ENCODE data around the gene NKAIN2.

The NKAIN2 gene

DNA sequence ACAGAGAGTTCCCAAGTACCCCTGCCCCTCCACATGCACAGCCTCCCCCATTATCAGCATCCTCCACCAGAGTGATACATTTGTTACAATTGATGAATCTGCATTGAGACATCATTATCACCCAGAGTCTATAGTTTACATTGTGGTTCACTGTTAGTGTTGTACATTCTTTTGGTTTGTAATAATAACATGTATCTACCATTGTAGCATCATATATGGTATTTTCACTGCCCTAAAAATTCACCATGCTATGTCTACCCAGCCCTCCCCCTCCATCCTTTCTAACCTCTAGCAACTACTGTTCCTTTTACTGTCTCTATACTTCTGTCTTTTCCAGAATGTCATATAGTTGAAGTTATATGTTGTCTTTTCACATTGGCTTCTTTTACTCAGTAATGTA lies 884.7 kb downstream of the NKAIN2 start:
- Histone ChIP-seq H3K4me1 (ENCODE audit: control insufficient read depth in 1 of 2, insufficient read depth in 2 of 2, low read length in 2 of 2) (no peaks in the 10 kb centered on the region), H4K91ac (ENCODE audit: low read depth, low read length) (no peak overlapping the region), H3K27me3 (ENCODE audit: insufficient read depth, low read length) (no peaks in the 10 kb centered on the region)

GRCh38 chr6:124694139-124694705 lies 890.6 kb downstream of the NKAIN2 start:
- no peak overlapping the region for H3K4me2 ChIP-seq (ENCODE audit: low read length)
- no peaks in the 10 kb centered on the region for H3K4me1 ChIP-seq (ENCODE audit: control insufficient read depth in 1 of 2, insufficient read depth in 2 of 2, low read length in 2 of 2)
- no peak overlapping the region for H2BK5ac ChIP-seq (ENCODE audit: low read depth, low read length, poor library complexity)
- H3K18ac ChIP-seq (ENCODE audit: low read length): no peak overlapping the region
- no peaks in the 10 kb centered on the region for H3K27me3 ChIP-seq (ENCODE audit: insufficient read depth, low read length)
- H3K79me1 ChIP-seq (ENCODE audit: low read length): no peaks in the 10 kb centered on the region
- no CpG with 5 or more reads among the region's 4 CpGs for WGBS (ENCODE audit: extremely low coverage, insufficient coverage, insufficient read length)
- H3K14ac ChIP-seq (ENCODE audit: low read length): no peak overlapping the region
- H2BK12ac ChIP-seq (ENCODE audit: low read length): no peak overlapping the region
- no peak overlapping the region for H3K9ac ChIP-seq (ENCODE audit: low read length)
- H4K91ac ChIP-seq (ENCODE audit: low read depth, low read length): no peak overlapping the region
- no peak overlapping the region for H3K4me3 ChIP-seq (ENCODE audit: low read depth, low read length)
- H3K9me3 ChIP-seq (ENCODE audit: insufficient read depth, low read depth, low read length): no peaks in the 10 kb centered on the region
- no peak overlapping the region for H4K12ac ChIP-seq (ENCODE audit: low read depth, low read length)
- no peak overlapping the region for H2AFZ ChIP-seq (ENCODE audit: insufficient read depth, low read length, poor library complexity)
- no peak overlapping the region for H2BK120ac ChIP-seq (ENCODE audit: insufficient read depth, low read length, poor library complexity)
- H3K36me3 ChIP-seq (ENCODE audit: control insufficient read depth in 1 of 2, insufficient read depth in 2 of 2, low read length in 2 of 2): no peaks in the 10 kb centered on the region
- H3K4ac ChIP-seq (ENCODE audit: low read depth, low read length): no peak overlapping the region
- no peaks in the 10 kb centered on the region for H3K79me2 ChIP-seq (ENCODE audit: control insufficient read depth, insufficient read depth, low read length, poor library complexity)
- no peak for DNase-seq
- no peak overlapping the region for H4K8ac ChIP-seq (ENCODE audit: low read depth, low read length)
- no peak overlapping the region for H2AK5ac ChIP-seq (ENCODE audit: low read length)
- no peak overlapping the region for H3K23ac ChIP-seq (ENCODE audit: low read length)
- H3K27ac ChIP-seq (ENCODE audit: low read depth, low read length): no peak overlapping the region

More for the DNA sequence above, 884.7 kb downstream of the NKAIN2 start:
- Histone ChIP-seq H3K23ac (ENCODE audit: low read length) (no peak overlapping the region), H4K8ac (ENCODE audit: low read depth, low read length) (no peak overlapping the region), H2BK120ac (ENCODE audit: insufficient read depth, low read length, poor library complexity) (no peak overlapping the region), H3K14ac (ENCODE audit: low read length) (no peak overlapping the region), H3K4me2 (ENCODE audit: low read length) (no peak overlapping the region), H2BK12ac (ENCODE audit: low read length) (no peak overlapping the region), H2AFZ (ENCODE audit: insufficient read depth, low read length, poor library complexity) (no peak overlapping the region), H3K79me1 (ENCODE audit: low read length) (no peaks in the 10 kb centered on the region), H3K27ac (ENCODE audit: low read depth, low read length) (no peak overlapping the region), H3K79me2 (ENCODE audit: control insufficient read depth, insufficient read depth, low read length, poor library complexity) (no peaks in the 10 kb centered on the region), H3K9ac (ENCODE audit: low read length) (no peak overlapping the region), H2AK5ac (ENCODE audit: low read length) (no peak overlapping the region), H4K12ac (ENCODE audit: low read depth, low read length) (no peak overlapping the region), H3K4ac (ENCODE audit: low read depth, low read length) (no peak overlapping the region), H3K18ac (ENCODE audit: low read length) (no peak overlapping the region), H3K9me3 (ENCODE audit: insufficient read depth, low read depth, low read length) (no peaks in the 10 kb centered on the region), H2BK5ac (ENCODE audit: low read depth, low read length, poor library complexity) (no peak overlapping the region), H3K4me3 (ENCODE audit: low read depth, low read length) (no peak overlapping the region), H3K36me3 (ENCODE audit: control insufficient read depth in 1 of 2, insufficient read depth in 2 of 2, low read length in 2 of 2) (no peaks in the 10 kb centered on the region)
- no peak for DNase-seq

DNA sequence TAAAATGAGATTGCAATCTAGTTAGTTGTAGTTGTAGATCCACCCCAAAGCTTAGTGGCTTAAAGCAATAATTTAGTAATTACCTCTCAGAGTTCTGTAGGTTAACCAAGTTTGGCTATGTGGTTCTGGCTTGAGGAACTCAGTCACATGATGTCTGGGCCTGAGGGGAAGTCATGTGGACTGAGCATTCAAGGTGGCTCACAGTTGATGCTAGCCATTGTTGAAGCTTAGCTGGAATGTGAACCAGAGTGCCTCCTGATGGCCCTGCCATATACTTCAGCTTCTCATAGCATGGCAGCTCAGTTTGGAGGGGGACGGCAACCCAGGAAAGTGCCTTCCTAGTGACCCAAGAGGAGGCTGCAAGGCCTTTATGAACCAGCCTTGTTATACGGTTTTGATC lies 895.4 kb downstream of the NKAIN2 start:
- H3K18ac ChIP-seq (ENCODE audit: low read length): no peak overlapping the region
- H3K4me1 ChIP-seq (ENCODE audit: control insufficient read depth in 1 of 2, insufficient read depth in 2 of 2, low read length in 2 of 2): no peaks in the 10 kb centered on the region
- H2AFZ ChIP-seq (ENCODE audit: insufficient read depth, low read length, poor library complexity): no peak overlapping the region
- no CpG with 5 or more reads among the region's 2 CpGs for WGBS (ENCODE audit: extremely low coverage, insufficient coverage, insufficient read length)
- H3K79me1 ChIP-seq (ENCODE audit: low read length): no peaks in the 10 kb centered on the region
- no peak overlapping the region for H2BK5ac ChIP-seq (ENCODE audit: low read depth, low read length, poor library complexity)
- no peaks in the 10 kb centered on the region for H3K9me3 ChIP-seq (ENCODE audit: insufficient read depth, low read depth, low read length)
- DNase-seq: no peak
- no peak overlapping the region for H3K4me3 ChIP-seq (ENCODE audit: low read depth, low read length)
- no peak overlapping the region for H4K8ac ChIP-seq (ENCODE audit: low read depth, low read length)
- no peak overlapping the region for H4K91ac ChIP-seq (ENCODE audit: low read depth, low read length)
- no peak overlapping the region for H2BK120ac ChIP-seq (ENCODE audit: insufficient read depth, low read length, poor library complexity)
- H3K4me2 ChIP-seq (ENCODE audit: low read length): no peak overlapping the region
- no peaks in the 10 kb centered on the region for H3K79me2 ChIP-seq (ENCODE audit: control insufficient read depth, insufficient read depth, low read length, poor library complexity)
- no peak overlapping the region for H3K23ac ChIP-seq (ENCODE audit: low read length)
- no peak overlapping the region for H3K27ac ChIP-seq (ENCODE audit: low read depth, low read length)
- no peak overlapping the region for H3K14ac ChIP-seq (ENCODE audit: low read length)
- no peak overlapping the region for H3K9ac ChIP-seq (ENCODE audit: low read length)
- no peak overlapping the region for H2BK12ac ChIP-seq (ENCODE audit: low read length)
- H2AK5ac ChIP-seq (ENCODE audit: low read length): no peak overlapping the region
- no peak overlapping the region for H3K4ac ChIP-seq (ENCODE audit: low read depth, low read length)
- no peak overlapping the region for H4K12ac ChIP-seq (ENCODE audit: low read depth, low read length)
- no peaks in the 10 kb centered on the region for H3K27me3 ChIP-seq (ENCODE audit: insufficient read depth, low read length)
- H3K36me3 ChIP-seq (ENCODE audit: control insufficient read depth in 1 of 2, insufficient read depth in 2 of 2, low read length in 2 of 2): no peaks in the 10 kb centered on the region

- no CpG with 5 or more reads among the region's 2 CpGs for WGBS (ENCODE audit: extremely low coverage, insufficient coverage, insufficient read length)
- Histone ChIP-seq H3K23ac (ENCODE audit: low read length) (no peak overlapping the region), H4K8ac (ENCODE audit: low read depth, low read length) (no peak overlapping the region), H3K9ac (ENCODE audit: low read length) (no peak overlapping the region), H3K14ac (ENCODE audit: low read length) (no peak overlapping the region), H4K12ac (ENCODE audit: low read depth, low read length) (no peak overlapping the region), H4K91ac (ENCODE audit: low read depth, low read length) (no peak overlapping the region), H3K36me3 (ENCODE audit: control insufficient read depth in 1 of 2, insufficient read depth in 2 of 2, low read length in 2 of 2) (no peaks in the 10 kb centered on the region), H3K27ac (ENCODE audit: low read depth, low read length) (no peak overlapping the region), H3K9me3 (ENCODE audit: insufficient read depth, low read depth, low read length) (no peaks in the 10 kb centered on the region), H3K4me3 (ENCODE audit: low read depth, low read length) (no peak overlapping the region), H2AK5ac (ENCODE audit: low read length) (no peak overlapping the region), H3K79me2 (ENCODE audit: control insufficient read depth, insufficient read depth, low read length, poor library complexity) (no peaks in the 10 kb centered on the region), H3K18ac (ENCODE audit: low read length) (no peak overlapping the region), H3K4ac (ENCODE audit: low read depth, low read length) (no peak overlapping the region), H3K79me1 (ENCODE audit: low read length) (no peaks in the 10 kb centered on the region), H3K4me1 (ENCODE audit: control insufficient read depth in 1 of 2, insufficient read depth in 2 of 2, low read length in 2 of 2) (no peaks in the 10 kb centered on the region), H3K4me2 (ENCODE audit: low read length) (no peak overlapping the region), H2BK120ac (ENCODE audit: insufficient read depth, low read length, poor library complexity) (no peak overlapping the region), H3K27me3 (ENCODE audit: insufficient read depth, low read length) (no peaks in the 10 kb centered on the region), H2BK12ac (ENCODE audit: low read length) (no peak overlapping the region), H2BK5ac (ENCODE audit: low read depth, low read length, poor library complexity) (no peak overlapping the region), H2AFZ (ENCODE audit: insufficient read depth, low read length, poor library complexity) (no peak overlapping the region)
- no peak for DNase-seq
Observed at GRCh38 chr6:124703541-124703940, 899.9 kb downstream of the NKAIN2 start.
